GM12873 (cell line): Measurements from ENCODE around the gene NDOR1.

ENCODE experiments used
- TF ChIP-seq, protein P1 (sequence below): IDR thresholded peaks from 2 replicates; pipeline ENCODE4 v1.5.1; 2012; ENCODE audit warnings: low read depth, mild to moderate bottlenecking, moderate library complexity, low read length, control low read depth; ENCODE audit not compliant: insufficient read depth; ENCODE audit errors: missing control alignments

The NDOR1 gene

DNA sequence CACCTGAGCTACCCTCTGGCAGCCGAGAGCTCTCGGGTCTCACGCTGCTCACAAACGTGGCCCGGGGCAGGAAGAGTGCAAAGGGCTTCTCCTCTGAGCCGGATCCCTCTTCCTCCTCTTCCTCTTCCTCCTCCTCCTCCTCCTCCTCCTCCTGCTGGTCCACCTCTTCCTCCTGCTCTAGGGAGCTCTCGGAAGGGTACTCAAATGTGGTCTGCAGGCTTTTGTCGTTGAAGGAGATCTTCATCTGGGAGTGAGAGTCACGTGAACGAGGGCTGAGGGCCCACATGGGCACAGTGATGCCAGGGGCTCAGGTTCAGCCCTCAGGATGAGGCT, 13.1 kb upstream of the NDOR1 start:
- TF ChIP-seq, protein P1, sequence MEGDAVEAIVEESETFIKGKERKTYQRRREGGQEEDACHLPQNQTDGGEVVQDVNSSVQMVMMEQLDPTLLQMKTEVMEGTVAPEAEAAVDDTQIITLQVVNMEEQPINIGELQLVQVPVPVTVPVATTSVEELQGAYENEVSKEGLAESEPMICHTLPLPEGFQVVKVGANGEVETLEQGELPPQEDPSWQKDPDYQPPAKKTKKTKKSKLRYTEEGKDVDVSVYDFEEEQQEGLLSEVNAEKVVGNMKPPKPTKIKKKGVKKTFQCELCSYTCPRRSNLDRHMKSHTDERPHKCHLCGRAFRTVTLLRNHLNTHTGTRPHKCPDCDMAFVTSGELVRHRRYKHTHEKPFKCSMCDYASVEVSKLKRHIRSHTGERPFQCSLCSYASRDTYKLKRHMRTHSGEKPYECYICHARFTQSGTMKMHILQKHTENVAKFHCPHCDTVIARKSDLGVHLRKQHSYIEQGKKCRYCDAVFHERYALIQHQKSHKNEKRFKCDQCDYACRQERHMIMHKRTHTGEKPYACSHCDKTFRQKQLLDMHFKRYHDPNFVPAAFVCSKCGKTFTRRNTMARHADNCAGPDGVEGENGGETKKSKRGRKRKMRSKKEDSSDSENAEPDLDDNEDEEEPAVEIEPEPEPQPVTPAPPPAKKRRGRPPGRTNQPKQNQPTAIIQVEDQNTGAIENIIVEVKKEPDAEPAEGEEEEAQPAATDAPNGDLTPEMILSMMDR, result no peak

DNA sequence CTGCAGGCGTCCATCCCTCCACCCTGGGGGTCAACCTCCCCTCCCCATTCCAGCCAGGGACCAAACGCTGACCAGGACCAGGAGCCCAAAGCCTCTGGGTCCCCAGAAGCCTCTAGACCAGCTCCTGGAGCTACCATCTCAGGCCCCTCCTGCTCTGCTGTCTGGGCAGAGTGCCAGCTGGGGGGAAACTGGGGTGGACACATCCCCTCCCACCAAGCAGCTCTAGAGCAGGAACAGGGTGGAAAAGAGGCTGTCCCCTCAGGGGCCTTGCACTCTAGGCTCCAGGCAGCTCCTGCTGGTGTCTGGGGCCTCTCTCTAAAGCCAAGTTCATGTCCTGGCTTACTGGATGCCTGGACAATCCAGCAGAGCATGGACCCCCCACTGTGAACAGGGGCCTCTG, 12.6 kb upstream of the NDOR1 start:
- TF ChIP-seq, protein P1, result no peak

DNA sequence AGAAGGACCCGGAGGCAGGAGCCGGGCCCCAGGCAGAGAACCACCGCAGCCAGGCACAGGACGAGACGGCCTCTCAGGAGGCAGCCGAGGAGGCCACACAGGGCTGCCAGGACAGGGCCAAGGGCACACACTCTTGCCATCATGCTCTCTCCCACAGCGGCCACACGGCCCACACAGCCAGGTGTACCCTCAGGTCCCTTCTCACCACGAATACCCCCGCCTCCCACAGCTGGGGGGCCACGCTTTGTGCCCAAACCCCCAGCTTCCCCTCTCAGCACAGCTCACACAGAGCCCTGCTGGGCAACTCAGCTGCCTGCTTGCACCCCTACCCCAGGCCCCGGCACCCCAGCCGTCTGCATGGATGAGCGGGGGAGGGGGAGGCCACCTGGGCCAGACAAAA, 11.7 kb upstream of the NDOR1 start:
- TF ChIP-seq, protein P1, result no peak

DNA sequence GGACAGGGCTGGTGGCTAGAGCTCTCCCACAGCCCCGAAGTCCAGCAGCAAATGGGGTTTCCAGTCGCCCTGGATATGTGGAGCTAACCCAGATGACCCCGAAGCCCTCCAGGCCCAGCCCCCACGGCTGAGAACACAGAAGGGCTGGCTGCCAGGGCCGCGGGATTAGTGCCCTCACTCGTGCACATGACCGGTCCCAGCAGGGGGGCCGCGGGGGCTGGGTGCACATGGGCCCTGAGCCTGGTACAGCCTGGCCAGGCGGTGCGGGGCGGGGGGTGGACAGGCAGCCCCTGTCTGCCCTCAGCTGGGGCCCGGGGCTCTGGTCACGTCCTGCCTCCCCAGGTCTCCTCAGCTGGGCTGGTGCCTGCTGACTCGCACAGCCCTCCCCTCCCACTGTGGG, 11.1 kb upstream of the NDOR1 start:
- TF ChIP-seq, protein P1, result no peak

DNA sequence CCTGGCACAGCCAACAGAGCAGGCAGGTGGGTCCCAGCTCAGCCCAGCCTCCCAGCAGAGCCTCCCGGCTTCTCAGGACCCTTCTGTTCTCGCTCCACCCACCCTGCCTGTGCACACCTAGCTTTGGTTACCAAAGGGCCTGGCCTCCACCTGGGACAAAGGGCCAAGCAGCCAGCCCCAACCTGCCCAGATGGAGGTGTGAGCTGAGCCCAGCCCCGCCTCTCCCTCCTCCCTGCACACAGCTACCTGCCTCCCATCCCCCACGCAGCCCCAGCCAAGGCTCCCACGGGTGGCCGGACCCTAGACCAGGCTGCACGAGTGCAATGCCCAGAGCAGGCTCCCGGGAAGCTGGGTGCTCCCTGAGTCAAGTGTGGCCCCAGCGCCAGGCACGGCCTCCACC, 10.6 kb upstream of the NDOR1 start:
- TF ChIP-seq, protein P1, result no peak

DNA sequence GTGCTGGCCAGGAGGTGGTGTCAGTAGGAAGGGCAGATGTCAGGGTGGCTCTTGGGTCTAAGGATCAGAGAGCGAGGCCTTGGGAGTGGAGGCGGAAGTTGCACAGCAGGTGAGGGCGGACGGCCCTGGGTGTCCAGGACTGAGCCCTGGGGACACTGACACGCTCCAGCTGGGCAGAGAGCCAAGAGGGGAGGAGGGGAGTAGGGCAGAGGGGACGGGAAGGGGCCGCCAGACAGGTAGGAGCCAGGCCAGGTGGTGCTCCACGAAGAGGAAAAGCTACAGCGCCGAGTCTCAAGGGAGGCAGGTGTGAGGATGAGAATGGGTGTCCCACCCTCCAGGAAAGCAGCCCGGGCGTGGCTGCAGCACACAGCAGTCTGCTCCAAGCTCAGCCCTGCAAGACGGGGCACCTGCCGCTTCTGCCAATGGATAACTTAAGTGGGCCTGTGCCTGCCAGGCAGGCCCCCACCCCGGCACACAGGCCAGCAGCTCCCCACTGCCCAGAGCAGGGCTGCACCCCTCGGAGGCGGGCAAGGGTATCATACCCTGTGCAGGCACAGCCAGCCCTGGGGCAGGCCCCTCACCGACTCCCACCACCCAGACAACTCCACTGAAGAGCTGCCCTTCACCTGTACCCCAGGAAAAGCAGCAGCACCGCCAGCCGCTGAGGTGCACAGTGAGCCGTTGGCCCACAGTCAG, 9.8 kb upstream of the NDOR1 start:
- TF ChIP-seq, protein P1, result no peak

DNA sequence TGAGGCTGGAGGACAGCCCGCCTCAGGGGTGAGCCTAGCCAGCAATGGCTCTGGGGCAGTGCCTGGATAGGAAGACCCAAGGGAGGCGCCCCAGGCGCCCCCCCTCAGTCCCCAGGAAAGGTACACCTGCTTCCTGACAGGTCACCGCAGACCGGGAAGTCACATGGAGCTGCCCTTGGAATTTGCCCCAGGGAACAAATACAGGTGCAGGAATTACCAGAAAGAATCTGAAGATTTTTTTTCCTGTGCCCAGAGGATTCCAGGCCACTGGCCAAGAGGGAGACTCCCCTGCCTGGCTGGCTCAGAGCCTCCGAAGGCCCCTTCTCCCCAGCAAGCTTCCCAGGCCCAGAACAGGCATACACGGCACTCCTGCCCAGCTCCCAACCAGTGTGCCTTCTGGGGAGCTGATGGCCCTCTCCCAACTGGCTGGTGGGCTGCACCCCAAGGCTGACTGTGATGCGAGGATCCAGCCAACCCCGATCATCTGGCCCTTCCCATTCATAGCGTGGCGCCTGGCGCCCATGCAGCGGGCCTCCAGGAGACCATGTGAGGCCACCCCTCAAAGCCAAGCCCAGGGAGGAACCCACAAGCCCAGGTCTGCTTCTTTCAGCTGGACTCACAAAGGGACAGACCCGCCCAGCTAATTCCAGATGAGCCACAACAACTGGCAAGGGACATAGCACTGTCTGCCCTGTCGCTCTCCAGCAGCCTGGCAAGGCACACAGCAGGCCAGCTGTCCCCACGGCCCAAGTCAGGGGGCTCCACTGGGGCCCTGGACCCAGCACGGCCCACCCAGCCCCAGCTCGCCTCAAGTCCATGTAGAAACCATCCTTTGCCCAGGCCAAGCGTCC, 7.2 kb upstream of the NDOR1 start:
- TF ChIP-seq, protein P1, result no peak
